Measurements from ENCODE around the gene THOC2. TPM values are rescaled to one million over a fixed set of nuclear protein-coding genes. Genes with fewer than 3 reads are reported as not detected.
"Not testable (repeated sequence)": the region's sequence is repeated elsewhere in the genome, so short reads cannot be mapped to it uniquely, and the experiment has no call there.

Gene THOC2
- polyA plus RNA-seq, 1 donor, result 51.7 TPM

GRCh38 chrX:123738378-123738940 is 5.6 kb upstream of the THOC2 start:
- DNase-seq, result no peak

- DNase-seq, result no peak
These were observed 3.6 kb upstream of the THOC2 start for GRCh38 chrX:123736333-123736921.

- DNase-seq, result not testable (repeated sequence)
These were observed 2.3 kb upstream of the THOC2 start for GRCh38 chrX:123735137-123735536.

GRCh38 chrX:123734079-123734478 is 1.2 kb upstream of the THOC2 start:
- DNase-seq, result not testable (repeated sequence)

GRCh38 chrX:123731987-123732669 is 724 bp downstream of the THOC2 start:
- DNase-seq, result peak; percentile 16

GRCh38 chrX:123731258-123731986 is 1.4 kb downstream of the THOC2 start:
- DNase-seq, result no peak

GRCh38 chrX:123728554-123728953 is 4.3 kb downstream of the THOC2 start:
- no peak for DNase-seq

GRCh38 chrX:123728016-123728415 is 4.8 kb downstream of the THOC2 start:
- no peak for DNase-seq

- DNase-seq, result not testable (repeated sequence)
These were observed 10.7 kb downstream of the THOC2 start for GRCh38 chrX:123722193-123722592.

- DNase-seq, result no peak
These were observed 12.4 kb downstream of the THOC2 start for GRCh38 chrX:123720486-123720885.

- DNase-seq, result no peak
These were observed 19.0 kb downstream of the THOC2 start for GRCh38 chrX:123713841-123714240.

GRCh38 chrX:123713434-123713833 is 19.4 kb downstream of the THOC2 start:
- no peak for DNase-seq

GRCh38 chrX:123711201-123711600 is 21.7 kb downstream of the THOC2 start:
- not testable (repeated sequence) for DNase-seq

- no peak for DNase-seq
These were observed 28.1 kb downstream of the THOC2 start for GRCh38 chrX:123704781-123705180.

- peak; percentile 24 for DNase-seq
These were observed 33.8 kb downstream of the THOC2 start for GRCh38 chrX:123698979-123699520.

GRCh38 chrX:123696334-123696733 is 36.5 kb downstream of the THOC2 start:
- DNase-seq, result no peak

GRCh38 chrX:123695242-123695641 is 37.6 kb downstream of the THOC2 start:
- DNase-seq, result no peak

- DNase-seq, result no peak
These were observed 41.1 kb downstream of the THOC2 start for GRCh38 chrX:123691776-123692175.

- no peak for DNase-seq
These were observed 44.3 kb downstream of the THOC2 start for GRCh38 chrX:123688524-123688923.

- DNase-seq, result no peak
These were observed 47.6 kb downstream of the THOC2 start for GRCh38 chrX:123685232-123685631.

- DNase-seq, result no peak
These were observed 50.7 kb downstream of the THOC2 start for GRCh38 chrX:123682186-123682585.

GRCh38 chrX:123679733-123680460 is 53.0 kb downstream of the THOC2 start:
- not testable (repeated sequence) for DNase-seq
